CD4-positive, CD25-positive, alpha-beta regulatory T cell (primary cell): Measurements from ENCODE around the gene TRIM16. TPM values are rescaled to one million over a fixed set of nuclear protein-coding genes. Genes with fewer than 3 reads are reported as not detected.
A peak's percentile ranks its signal among the peaks of the same experiment; 100 is the strongest.
"Not testable (repeated sequence)": the region's sequence is repeated elsewhere in the genome, so short reads cannot be mapped to it uniquely, and the experiment has no call there.

Experiments used
- ATAC-seq, 2 donors: fragments of 150-1000 bp; cut with Tn5 transposase; one replicate each; pipeline ENCODE4 v1.10.0; 2021; ENCODE audit warnings: low read depth in 2 of 2, moderate number of reproducible peaks in 2 of 2, moderate library complexity in 1 of 2
- DNase-seq, 3 donors: peaks; one replicate each; pipeline versions ENCODE4 v3.0.0 to v3.0.0-alpha.2; 2012 to 2022; ENCODE audit warnings: mixed read lengths in 1 of 3
- H3K27ac ChIP-seq: one replicate; pipeline ENCODE4 v1.7.0; 2013; ENCODE audit warnings: mild to moderate bottlenecking, low read length; ENCODE audit not compliant: insufficient read depth, poor library complexity, severe bottlenecking
- H3K27me3 ChIP-seq: one replicate; pipeline ENCODE4 v1.7.0; 2013; ENCODE audit warnings: low read length; ENCODE audit not compliant: control insufficient read depth, insufficient read depth
- H3K36me3 ChIP-seq: one replicate; pipeline ENCODE4 v1.7.0; 2013; ENCODE audit warnings: mild to moderate bottlenecking, low read length, moderate library complexity; ENCODE audit not compliant: control insufficient read depth, insufficient read depth
- H3K4me1 ChIP-seq: 2 replicates; pipeline ENCODE4 v1.7.0; 2013; ENCODE audit warnings: mild to moderate bottlenecking, low read length; ENCODE audit not compliant: insufficient read depth, control insufficient read depth, poor library complexity, severe bottlenecking
- H3K4me3 ChIP-seq: one replicate; pipeline ENCODE4 v1.7.0; 2013; ENCODE audit warnings: low read depth, mild to moderate bottlenecking, low read length, moderate library complexity
- H3K9me3 ChIP-seq, 2 experiments: 1 replicate in 1 of 2; 2 replicates in 1 of 2; pipeline ENCODE4 v1.7.0; 2013; ENCODE audit warnings: low read length in 2 of 2, mild to moderate bottlenecking in 1 of 2, moderate library complexity in 1 of 2; ENCODE audit not compliant: control insufficient read depth in 2 of 2
- H3K27ac Mint-ChIP-seq, 3 donors: one replicate each; pipeline ENCODE4 v1.8.0; 2020 to 2022; ENCODE audit warnings: mild to moderate bottlenecking in 3 of 3, mixed read lengths in 3 of 3, moderate library complexity in 2 of 3
- H3K27me3 Mint-ChIP-seq: one replicate; pipeline ENCODE4 v1.8.0; 2022; ENCODE audit warnings: mild to moderate bottlenecking, mixed read lengths
- H3K36me3 Mint-ChIP-seq: one replicate; pipeline ENCODE4 v1.8.0; 2020; ENCODE audit warnings: mixed read lengths
- H3K4me1 Mint-ChIP-seq, 4 donors: one replicate each; pipeline ENCODE4 v1.8.0; 2020 to 2022; ENCODE audit warnings: mixed read lengths in 4 of 4, mild to moderate bottlenecking in 1 of 4
- H3K4me3 Mint-ChIP-seq, 4 donors: one replicate each; pipeline ENCODE4 v1.8.0; 2020 to 2022; ENCODE audit warnings: mild to moderate bottlenecking in 4 of 4, mixed read lengths in 4 of 4, moderate library complexity in 3 of 4
- H3K9me3 Mint-ChIP-seq, 7 donors: one replicate each; pipeline ENCODE4 v1.8.0; 2020 to 2022; ENCODE audit warnings: mixed read lengths in 7 of 7, mild to moderate bottlenecking in 3 of 7, moderate library complexity in 2 of 7
- polyA plus RNA-seq, 4 donors: library from polyadenylated mRNA; unstranded; fragments of 300-500 nt; fragmentation: Illumina TruSeq; gene quantifications; one replicate each; pipeline ENCODE4 v1.2.3, GENCODE V29; 2021
- total RNA-seq: library from RNA; stranded (reverse); gene quantifications from one replicate; pipeline ENCODE4 v1.2.3, GENCODE V29; 2022

TRIM16 gene
- total and polyA plus RNA-seq, 5 donors from 2014 or later: 27.3 to 66.8 (median 52.2) TPM

DNA sequence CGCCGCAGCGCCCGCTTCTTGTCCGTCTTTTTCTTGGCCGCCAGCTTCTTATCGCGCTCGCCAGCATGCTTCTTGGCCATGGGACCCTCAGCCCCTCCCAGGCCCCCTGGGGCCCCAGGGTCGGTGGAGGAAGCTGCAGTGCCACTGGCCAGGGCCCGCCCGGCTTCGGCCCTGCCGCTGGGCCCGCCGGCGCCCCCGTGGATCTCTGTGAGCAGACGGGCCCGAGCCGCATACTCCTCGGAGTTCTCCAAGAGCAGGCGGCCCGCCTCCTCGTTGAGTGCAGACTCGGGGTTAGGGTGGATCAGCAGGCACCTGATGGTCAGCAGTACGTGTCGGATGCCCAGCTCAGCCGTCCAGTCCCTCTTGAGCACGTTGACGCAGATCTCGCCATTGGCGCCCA, 20.1 kb upstream of the TRIM16 start:
- peaks cover 0 to 16% (median 4%) of the 10 kb centered on the region in 4 donors for H3K4me1 Mint-ChIP-seq
- not testable (repeated sequence) for H3K27ac ChIP-seq, H3K4me1 ChIP-seq, H3K4me3 Mint-ChIP-seq, H3K4me3 ChIP-seq, ATAC-seq, H3K27ac Mint-ChIP-seq, H3K27me3 Mint-ChIP-seq, H3K27me3 ChIP-seq, DNase-seq
- H3K36me3 Mint-ChIP-seq: peaks cover 37% of the 10 kb centered on the region
- H3K36me3 ChIP-seq: peaks cover 38% of the 10 kb centered on the region
- peaks cover 27% of the 10 kb centered on the region in 2 experiments for H3K9me3 ChIP-seq
- peaks cover 0 to 17% (median 9%) of the 10 kb centered on the region in 7 donors for H3K9me3 Mint-ChIP-seq

DNA sequence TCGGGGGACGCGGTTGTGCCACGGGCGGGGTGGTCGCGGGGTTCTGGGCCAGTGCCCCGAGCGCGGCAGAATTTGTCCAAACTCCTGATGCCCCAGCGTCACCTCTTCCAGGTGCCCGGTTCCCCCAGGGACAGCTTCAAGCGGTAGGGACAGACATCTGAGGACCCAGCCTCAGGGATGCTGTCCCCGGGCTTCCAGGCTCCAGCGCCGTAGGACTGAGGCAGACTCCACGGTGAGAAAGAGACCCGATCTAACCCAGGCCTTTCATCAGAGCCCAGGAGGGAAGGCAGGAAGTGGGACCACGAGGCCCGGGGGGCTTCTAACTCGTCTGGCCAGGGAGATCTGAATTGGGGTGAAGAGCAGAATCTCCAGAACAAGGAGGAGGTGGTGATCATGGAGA, 15.8 kb upstream of the TRIM16 start:
- not testable (repeated sequence) for H3K4me1 ChIP-seq, H3K9me3 Mint-ChIP-seq, ATAC-seq, H3K27me3 ChIP-seq, H3K4me3 ChIP-seq, H3K27me3 Mint-ChIP-seq, H3K36me3 ChIP-seq, H3K9me3 ChIP-seq
- peaks cover 16% of the 10 kb centered on the region for H3K36me3 Mint-ChIP-seq
- H3K27ac Mint-ChIP-seq: peak overlapping the region in 2 of 3 donors; percentile 96 to 99
- H3K27ac ChIP-seq: peak overlapping the region; percentile 80
- H3K4me1 Mint-ChIP-seq: peaks cover 0 to 25% (median 15%) of the 10 kb centered on the region in 4 donors
- H3K4me3 Mint-ChIP-seq: peak overlapping the region; percentile 96 to 99 (median 96)
- peak in 1 of 3 donors; percentile 22 for DNase-seq

DNA sequence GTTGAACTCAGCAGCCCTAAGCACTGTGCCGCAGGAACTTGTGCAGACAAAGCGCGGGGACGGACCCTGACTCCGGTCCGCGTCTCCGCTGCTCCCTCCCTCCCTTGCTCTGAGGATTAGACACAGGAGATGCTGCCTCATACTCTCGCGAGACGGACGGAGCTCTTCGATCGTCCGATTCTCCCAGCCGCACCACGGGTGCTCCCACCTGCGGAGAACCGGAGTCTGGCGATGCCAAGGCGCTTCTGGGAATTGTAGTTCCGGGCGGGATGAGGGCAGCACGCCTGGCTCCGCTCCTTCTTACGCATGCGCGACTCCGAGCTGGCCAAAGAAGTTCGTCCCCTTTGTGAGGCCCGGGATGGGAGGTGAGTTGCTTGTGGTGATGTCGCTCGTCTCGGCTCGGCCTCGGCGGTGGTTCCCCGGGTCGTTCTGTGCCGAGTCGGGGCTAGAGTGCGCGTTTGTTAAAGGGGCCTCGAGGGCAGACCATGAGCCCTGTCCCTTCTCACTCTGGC, 15.4 kb upstream of the TRIM16 start, which contains the start of gene ZNF286A:
ZNF286A (plus strand) TSS at position 340 of the 512 bp plus-strand sequence. CDS start 578 bp downstream, outside the sequence.
- H3K27me3 Mint-ChIP-seq: not testable (repeated sequence)
- H3K4me3 ChIP-seq: peak within 1 kb of the TSS; percentile 87

DNA sequence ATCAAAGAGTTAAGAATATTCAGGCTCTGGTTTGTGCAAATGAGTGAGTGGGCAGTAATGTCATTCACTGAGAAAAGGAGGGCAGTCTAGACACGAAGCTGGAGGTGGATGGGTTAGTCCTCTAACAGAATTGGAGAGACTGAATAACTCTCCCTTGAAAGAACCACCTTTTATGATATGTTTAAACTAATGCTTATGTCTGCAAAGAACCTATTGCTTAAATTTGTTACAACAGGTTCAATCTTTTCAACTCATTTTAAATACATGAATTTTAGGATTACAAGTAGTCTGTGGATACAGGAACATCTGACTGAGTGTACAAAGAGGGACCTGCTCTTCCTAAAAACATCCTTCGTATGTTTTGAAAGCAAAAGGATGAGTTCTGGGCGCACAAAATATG, 14.9 kb upstream of the TRIM16 start:
- not testable (repeated sequence) for H3K27me3 ChIP-seq, H3K4me1 ChIP-seq, H3K36me3 ChIP-seq, H3K27me3 Mint-ChIP-seq, H3K9me3 Mint-ChIP-seq, H3K9me3 ChIP-seq, ATAC-seq
- Histone ChIP-seq H3K27ac (peak overlapping the region; percentile 80), H3K4me3 (peak overlapping the region; percentile 87)
- Mint-ChIP-seq H3K27ac (peak overlapping the region; percentile 94 to 99 (median 96)), H3K36me3 (peaks cover 16% of the 10 kb centered on the region), H3K4me3 (peak overlapping the region; percentile 96 to 99 (median 96)), H3K4me1 (peaks cover 0 to 25% (median 15%) of the 10 kb centered on the region in 4 donors)
- DNase-seq: peak in 1 of 3 donors; percentile 17

More for the DNA sequence above, 15.4 kb upstream of the TRIM16 start, which contains the start of gene ZNF286A:
- H3K4me1 ChIP-seq, H3K9me3 Mint-ChIP-seq, H3K36me3 ChIP-seq, H3K27me3 ChIP-seq, H3K9me3 ChIP-seq: not testable (repeated sequence)
- DNase-seq (peak; percentile 90 to 96 (median 90)), ATAC-seq (peak; percentile 96)
- peaks cover 16% of the 10 kb centered on the region for H3K36me3 Mint-ChIP-seq
- peak within 1 kb of the TSS; percentile 94 to 99 (median 96) for H3K27ac Mint-ChIP-seq
- H3K4me3 Mint-ChIP-seq: peak within 1 kb of the TSS; percentile 96 to 99 (median 96)
- peaks cover 0 to 25% (median 15%) of the 10 kb centered on the region in 4 donors for H3K4me1 Mint-ChIP-seq
- H3K27ac ChIP-seq: peak within 1 kb of the TSS; percentile 80

DNA sequence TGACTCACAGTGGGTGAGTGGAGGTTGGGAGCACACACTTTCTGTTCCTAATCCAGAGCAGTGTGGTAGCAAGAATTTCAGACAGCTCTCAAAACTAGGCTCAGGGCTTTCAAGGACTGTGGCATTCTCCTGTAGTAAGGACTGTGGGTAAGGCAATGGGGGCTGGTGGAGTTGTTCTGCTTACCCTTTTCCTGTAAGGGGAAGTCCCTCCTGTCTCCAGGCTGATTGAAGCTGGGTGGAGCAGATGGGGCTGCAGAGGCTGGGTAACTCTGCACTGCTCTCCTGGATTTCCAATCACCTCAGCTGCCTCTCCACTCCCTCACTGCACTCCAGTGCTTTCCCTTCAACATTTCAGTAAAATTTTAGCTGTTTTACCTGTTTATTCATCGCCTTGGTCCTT, 3.4 kb upstream of the TRIM16 start:
- H3K27me3 Mint-ChIP-seq, H3K27ac Mint-ChIP-seq: not testable (repeated sequence)

DNA sequence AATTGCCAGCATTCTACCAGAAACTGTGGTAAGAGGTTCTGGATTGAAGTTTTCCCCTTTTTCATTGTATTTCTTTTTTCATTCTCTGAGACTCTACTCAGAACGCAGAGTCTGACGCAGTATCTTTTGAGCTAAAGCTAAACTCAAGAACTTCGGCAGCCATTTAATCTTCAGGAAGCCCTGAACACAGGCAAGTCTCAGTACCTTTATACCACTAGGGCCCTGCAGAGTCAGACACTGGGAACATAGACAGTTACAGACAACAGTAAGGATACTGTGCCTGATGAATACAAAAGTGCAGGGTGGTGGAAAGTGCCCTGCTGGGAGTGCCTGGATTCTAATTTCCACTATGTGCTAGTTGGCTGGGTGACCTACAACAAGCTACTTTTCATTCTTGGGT, 976 bp downstream of the TRIM16 start:
- not testable (repeated sequence) for H3K27me3 ChIP-seq, H3K36me3 Mint-ChIP-seq, ATAC-seq, H3K36me3 ChIP-seq, H3K27me3 Mint-ChIP-seq, H3K9me3 ChIP-seq, H3K9me3 Mint-ChIP-seq, H3K4me1 ChIP-seq
- H3K4me1 Mint-ChIP-seq: peaks cover 5 to 30% (median 16%) of the 10 kb centered on the region in 4 donors
- peak overlapping the region; percentile 15 to 97 (median 90) for H3K27ac Mint-ChIP-seq
- peak overlapping the region; percentile 84 for H3K4me3 ChIP-seq
- H3K27ac ChIP-seq: peak overlapping the region; percentile 7
- H3K4me3 Mint-ChIP-seq: peak overlapping the region; percentile 95 to 97 (median 96)
- DNase-seq: peak in 2 of 3 donors; percentile 14 to 25

More for the DNA sequence above, 3.4 kb upstream of the TRIM16 start:
- H3K36me3 Mint-ChIP-seq, H3K4me3 Mint-ChIP-seq, H3K4me3 ChIP-seq, H3K9me3 ChIP-seq, H3K4me1 ChIP-seq, H3K36me3 ChIP-seq, H3K27ac ChIP-seq, DNase-seq, ATAC-seq, H3K9me3 Mint-ChIP-seq, H3K27me3 ChIP-seq: not testable (repeated sequence)
- H3K4me1 Mint-ChIP-seq: peaks cover 5 to 21% (median 16%) of the 10 kb centered on the region in 4 donors

DNA sequence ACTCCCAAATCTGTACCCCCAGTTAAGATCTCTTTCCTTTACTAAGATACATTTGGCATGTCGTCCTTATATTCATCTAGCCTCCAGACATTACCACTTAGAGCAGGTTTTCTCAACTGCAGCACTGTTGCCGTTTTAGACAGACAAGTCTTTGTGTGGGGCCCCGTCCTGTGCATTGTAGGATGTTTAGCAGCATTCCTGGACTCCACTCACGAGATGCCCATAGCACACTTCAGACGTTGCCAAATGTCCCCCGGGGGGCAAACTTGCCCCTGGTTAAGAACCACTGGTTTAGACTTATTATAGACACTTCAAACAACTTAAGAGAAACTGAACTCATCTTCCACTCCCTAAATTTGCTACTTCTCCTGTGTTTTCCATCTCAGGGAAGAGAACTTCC, 8.1 kb downstream of the TRIM16 start:
- not testable (repeated sequence) for H3K27ac ChIP-seq, H3K27ac Mint-ChIP-seq, H3K4me3 Mint-ChIP-seq, H3K9me3 Mint-ChIP-seq, H3K27me3 ChIP-seq, H3K4me1 Mint-ChIP-seq, DNase-seq, H3K36me3 ChIP-seq, ATAC-seq, H3K4me3 ChIP-seq, H3K9me3 ChIP-seq, H3K27me3 Mint-ChIP-seq, H3K4me1 ChIP-seq
- peaks cover 20% of the 10 kb centered on the region for H3K36me3 Mint-ChIP-seq

DNA sequence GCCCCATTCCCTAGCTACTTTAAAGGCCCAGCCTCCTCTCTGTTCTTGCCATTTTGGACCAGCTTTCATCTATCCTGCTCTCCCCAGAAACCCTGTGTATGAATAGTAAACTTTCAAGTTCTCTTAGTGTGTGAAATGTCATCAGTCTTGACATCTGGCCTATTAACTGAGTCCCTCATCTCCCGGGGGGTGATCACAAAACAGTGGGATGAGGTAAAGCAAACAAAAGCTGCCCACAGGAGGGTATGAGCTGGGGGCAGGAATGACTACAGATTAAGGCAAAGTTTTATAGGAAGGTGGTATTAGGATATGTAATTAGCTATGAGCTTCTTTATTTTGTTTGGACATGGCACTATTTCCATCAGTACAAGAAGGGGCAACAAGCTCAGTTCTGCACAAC, 9.5 kb downstream of the TRIM16 start:
- peaks cover 24% of the 10 kb centered on the region for H3K36me3 Mint-ChIP-seq
- not testable (repeated sequence) for DNase-seq, H3K9me3 ChIP-seq, ATAC-seq, H3K4me3 ChIP-seq, H3K27ac Mint-ChIP-seq, H3K27ac ChIP-seq, H3K9me3 Mint-ChIP-seq, H3K4me1 Mint-ChIP-seq, H3K4me3 Mint-ChIP-seq, H3K27me3 ChIP-seq, H3K27me3 Mint-ChIP-seq, H3K36me3 ChIP-seq, H3K4me1 ChIP-seq
